Neural progenitor cell (in vitro differentiated cells): ENCODE measurements around the gene SRSF4. TPM values are rescaled to one million over a fixed set of nuclear protein-coding genes. Genes with fewer than 3 reads are reported as not detected.

Experiments
- DNase-seq: peaks from one replicate; pipeline ENCODE4 v3.0.0-alpha.2; 2016; ENCODE audit warnings: low spot score
- H2AFZ ChIP-seq: fragments of 200-600 bp; sonication (generic); replicated peaks from 2 replicates; pipeline ENCODE4 v1.6.1; 2016; ENCODE audit warnings: antibody characterized with exemption
- H3F3A ChIP-seq: fragments of 200-600 bp; sonication (generic); 2 replicates; pipeline ENCODE4 v1.6.1; 2016; ENCODE audit warnings: antibody characterized with exemption, low read depth
- H3K27ac ChIP-seq: fragments of 200-600 bp; sonication (generic); 2 replicates; pipeline ENCODE4 v1.5.1; 2016; ENCODE audit warnings: mild to moderate bottlenecking
- H3K27me3 ChIP-seq: fragments of 200-600 bp; sonication (generic); 2 replicates; pipeline ENCODE4 v1.6.1; 2016; ENCODE audit warnings: mild to moderate bottlenecking, moderate library complexity
- H3K36me3 ChIP-seq: fragments of 200-600 bp; sonication (generic); 2 replicates; pipeline ENCODE4 v1.5.1; 2016
- H3K4me1 ChIP-seq: fragments of 200-600 bp; sonication (generic); 2 replicates; pipeline ENCODE4 v1.6.1; 2016; ENCODE audit warnings: mixed run types
- H3K4me2 ChIP-seq: fragments of 200-600 bp; sonication (generic); 2 replicates; pipeline ENCODE4 v1.6.1; 2016
- H3K4me3 ChIP-seq: fragments of 200-600 bp; sonication (generic); 2 replicates; pipeline ENCODE4 v1.5.1; 2016
- H3K79me2 ChIP-seq: fragments of 200-600 bp; sonication (generic); 2 replicates; pipeline ENCODE4 v1.6.1; 2016; ENCODE audit warnings: low read depth
- H3K9ac ChIP-seq: fragments of 200-600 bp; sonication (generic); 2 replicates; pipeline ENCODE4 v1.6.1; 2016
- H3K9me3 ChIP-seq: fragments of 200-600 bp; sonication (generic); 2 replicates; pipeline ENCODE4 v1.5.1; 2016; ENCODE audit warnings: low read depth
- H4K20me1 ChIP-seq: fragments of 200-600 bp; sonication (generic); 2 replicates; pipeline ENCODE4 v1.6.1; 2016; ENCODE audit warnings: low read depth
- H3K27ac Mint-ChIP-seq: 3 replicates; pipeline ENCODE4 v1.8.0; 2021; ENCODE audit warnings: mixed read lengths
- H3K27me3 Mint-ChIP-seq: 2 replicates; pipeline ENCODE4 v1.8.0; 2022; ENCODE audit warnings: low read depth, mild to moderate bottlenecking, inconsistent platforms, moderate library complexity, mixed read lengths; ENCODE audit not compliant: insufficient read depth
- H3K36me3 Mint-ChIP-seq: 3 replicates; pipeline ENCODE4 v1.8.0; 2021; ENCODE audit warnings: mixed read lengths
- H3K4me1 Mint-ChIP-seq: 3 replicates; pipeline ENCODE4 v1.8.0; 2021; ENCODE audit warnings: mixed read lengths
- H3K4me3 Mint-ChIP-seq: 3 replicates; pipeline ENCODE4 v1.8.0; 2021; ENCODE audit warnings: mild to moderate bottlenecking, moderate library complexity, mixed read lengths
- H3K9me3 Mint-ChIP-seq: 3 replicates; pipeline ENCODE4 v1.8.0; 2020; ENCODE audit warnings: mixed read lengths
- EZH2 ChIP-seq: fragments of 200-600 bp; sonication (generic); IDR thresholded peaks from 2 replicates; pipeline ENCODE4 v1.6.1; 2017; ENCODE audit warnings: antibody characterized with exemption, mild to moderate bottlenecking, moderate library complexity
- EZH2phosphoT487 ChIP-seq: fragments of 200-600 bp; sonication (generic); IDR thresholded peaks from 2 replicates; pipeline ENCODE4 v1.6.1; 2017; ENCODE audit warnings: antibody characterized with exemption
- total RNA-seq: library from RNA; depleted of rRNA; stranded (reverse); fragments of >200 nt; gene quantifications from 2 replicates; pipeline ENCODE4 v1.2.3, GENCODE V29; 2015; ENCODE audit warnings: low replicate concordance
- TF ChIP-seq, protein P1 (sequence below): fragments of 200-600 bp; sonication (generic); IDR thresholded peaks from 2 replicates; pipeline ENCODE4 v1.5.1; 2017; ENCODE audit warnings: antibody characterized with exemption, mild to moderate bottlenecking

SRSF4 gene
- total RNA-seq, 1 donor from 2014 or later, result 73.2 TPM

DNA sequence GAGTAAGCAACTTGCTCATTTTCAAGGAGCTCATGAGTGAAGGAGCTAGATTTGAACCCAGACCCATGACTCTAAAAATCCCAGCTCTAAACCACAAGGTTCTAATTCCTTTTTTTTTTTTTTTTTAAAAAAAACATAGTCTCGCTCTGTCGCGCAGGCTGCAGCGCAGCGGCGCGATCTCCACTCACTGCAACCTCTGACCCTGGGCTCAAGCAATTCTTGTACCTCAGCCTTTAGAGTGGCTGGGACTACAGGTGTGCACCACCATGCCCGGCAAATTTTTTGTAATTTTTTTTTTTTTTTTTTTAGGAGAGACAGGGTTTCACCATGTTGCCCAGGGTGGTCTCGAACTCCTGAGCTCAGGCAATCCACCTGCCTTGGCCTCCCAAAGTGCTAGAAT lies 13.8 kb downstream of the SRSF4 start:
- peaks cover 41% of the 10 kb centered on the region for H3K4me1 ChIP-seq
- Mint-ChIP-seq H3K9me3 (no peaks in the 10 kb centered on the region), H3K27me3 (no peaks in the 10 kb centered on the region), H3K27ac (no peak overlapping the region), H3K4me3 (no peak overlapping the region), H3K36me3 (peaks cover 35% of the 10 kb centered on the region), H3K4me1 (peaks cover 49% of the 10 kb centered on the region)
- H3K79me2 ChIP-seq, result peaks cover 100% of the 10 kb centered on the region
- no peak overlapping the region for H2AFZ ChIP-seq
- peaks cover 100% of the 10 kb centered on the region for H4K20me1 ChIP-seq
- no peak overlapping the region for H3K9ac ChIP-seq
- H3K4me3 ChIP-seq, result no peak overlapping the region
- H3K27ac ChIP-seq, result no peak overlapping the region
- no peak overlapping the region for H3K4me2 ChIP-seq
- H3K36me3 ChIP-seq, result peaks cover 6% of the 10 kb centered on the region
- peaks cover 69% of the 10 kb centered on the region for H3F3A ChIP-seq
- TF ChIP-seq, protein P1, sequence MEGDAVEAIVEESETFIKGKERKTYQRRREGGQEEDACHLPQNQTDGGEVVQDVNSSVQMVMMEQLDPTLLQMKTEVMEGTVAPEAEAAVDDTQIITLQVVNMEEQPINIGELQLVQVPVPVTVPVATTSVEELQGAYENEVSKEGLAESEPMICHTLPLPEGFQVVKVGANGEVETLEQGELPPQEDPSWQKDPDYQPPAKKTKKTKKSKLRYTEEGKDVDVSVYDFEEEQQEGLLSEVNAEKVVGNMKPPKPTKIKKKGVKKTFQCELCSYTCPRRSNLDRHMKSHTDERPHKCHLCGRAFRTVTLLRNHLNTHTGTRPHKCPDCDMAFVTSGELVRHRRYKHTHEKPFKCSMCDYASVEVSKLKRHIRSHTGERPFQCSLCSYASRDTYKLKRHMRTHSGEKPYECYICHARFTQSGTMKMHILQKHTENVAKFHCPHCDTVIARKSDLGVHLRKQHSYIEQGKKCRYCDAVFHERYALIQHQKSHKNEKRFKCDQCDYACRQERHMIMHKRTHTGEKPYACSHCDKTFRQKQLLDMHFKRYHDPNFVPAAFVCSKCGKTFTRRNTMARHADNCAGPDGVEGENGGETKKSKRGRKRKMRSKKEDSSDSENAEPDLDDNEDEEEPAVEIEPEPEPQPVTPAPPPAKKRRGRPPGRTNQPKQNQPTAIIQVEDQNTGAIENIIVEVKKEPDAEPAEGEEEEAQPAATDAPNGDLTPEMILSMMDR, result no peak
- TF ChIP-seq EZH2 (no peak), EZH2phosphoT487 (no peak)
- H3K27me3 ChIP-seq, result no peaks in the 10 kb centered on the region
- no peaks in the 10 kb centered on the region for H3K9me3 ChIP-seq
- no peak for DNase-seq

DNA sequence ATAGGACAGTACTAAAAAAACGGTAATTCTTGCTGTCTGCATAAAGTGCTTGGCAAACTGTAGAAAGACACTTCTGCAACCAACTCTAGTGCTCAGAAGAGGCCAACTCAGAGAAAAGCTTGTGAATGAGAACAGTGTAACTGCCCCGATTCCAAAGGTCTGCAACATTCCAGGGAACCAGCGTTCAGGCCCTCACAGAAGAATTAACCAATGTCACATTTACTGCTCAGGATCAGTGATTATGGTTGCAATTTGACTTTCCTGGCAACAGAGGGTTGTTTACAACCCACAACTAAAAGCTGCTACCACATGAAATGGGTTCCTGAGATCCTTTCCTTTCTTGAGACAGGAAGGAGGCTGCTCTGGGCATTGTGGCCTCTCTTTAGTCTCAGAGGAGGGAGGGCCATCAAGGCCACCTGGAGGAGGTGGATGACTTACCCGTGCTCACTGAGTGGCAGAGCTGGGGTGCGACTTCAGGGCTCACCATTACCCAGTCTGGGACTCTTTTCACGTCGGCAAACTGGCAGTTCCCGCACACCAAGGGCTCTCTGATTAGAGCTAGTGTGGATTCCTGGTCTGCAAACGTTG lies 15.3 kb downstream of the SRSF4 start:
- Histone ChIP-seq H3K9ac (no peak overlapping the region), H3K36me3 (peaks cover 7% of the 10 kb centered on the region), H3K4me1 (peaks cover 35% of the 10 kb centered on the region), H3F3A (peaks cover 58% of the 10 kb centered on the region), H3K27me3 (no peaks in the 10 kb centered on the region), H2AFZ (no peak overlapping the region), H3K9me3 (no peaks in the 10 kb centered on the region), H4K20me1 (peaks cover 100% of the 10 kb centered on the region), H3K27ac (peak overlapping the region; percentile 34), H3K79me2 (peaks cover 100% of the 10 kb centered on the region), H3K4me3 (no peak overlapping the region), H3K4me2 (no peak overlapping the region)
- no peaks in the 10 kb centered on the region for H3K27me3 Mint-ChIP-seq
- H3K27ac Mint-ChIP-seq, result no peak overlapping the region
- TF ChIP-seq EZH2phosphoT487, result no peak
- TF ChIP-seq, protein P1, result no peak
- TF ChIP-seq EZH2, result no peak
- DNase-seq, result no peak
- peaks cover 57% of the 10 kb centered on the region for H3K4me1 Mint-ChIP-seq
- no peaks in the 10 kb centered on the region for H3K9me3 Mint-ChIP-seq
- H3K36me3 Mint-ChIP-seq, result peaks cover 29% of the 10 kb centered on the region
- no peak overlapping the region for H3K4me3 Mint-ChIP-seq

DNA sequence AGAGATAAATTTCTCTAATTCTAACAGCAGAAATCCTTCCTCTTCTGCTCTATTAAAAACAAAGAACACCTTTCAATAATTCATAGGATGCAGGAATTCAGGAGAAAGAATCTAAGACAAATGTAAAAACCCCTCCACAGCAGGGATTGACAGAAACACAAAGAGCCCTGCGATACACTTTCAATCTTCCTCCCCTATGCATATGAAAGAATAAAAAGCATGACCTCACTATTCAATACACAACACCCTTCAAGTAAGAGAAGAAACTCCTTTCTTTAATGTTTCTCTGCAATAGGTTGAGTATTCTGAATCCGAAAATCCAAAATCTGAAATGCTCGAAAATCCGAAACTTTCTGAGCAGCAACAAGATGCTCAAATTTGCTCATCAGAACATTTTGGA lies 17.1 kb downstream of the SRSF4 start:
- H3K4me3 Mint-ChIP-seq, result peak overlapping the region; percentile 13
- Histone ChIP-seq H2AFZ (no peak overlapping the region), H3K4me1 (peaks cover 33% of the 10 kb centered on the region), H3K4me3 (no peak overlapping the region), H4K20me1 (peaks cover 98% of the 10 kb centered on the region), H3K36me3 (peaks cover 22% of the 10 kb centered on the region), H3K79me2 (peaks cover 100% of the 10 kb centered on the region), H3K27ac (peak overlapping the region; percentile 72), H3F3A (peaks cover 55% of the 10 kb centered on the region), H3K4me2 (peak overlapping the region; percentile 27), H3K27me3 (no peaks in the 10 kb centered on the region), H3K9ac (no peak overlapping the region), H3K9me3 (no peaks in the 10 kb centered on the region)
- H3K27me3 Mint-ChIP-seq, result no peaks in the 10 kb centered on the region
- H3K4me1 Mint-ChIP-seq, result peaks cover 53% of the 10 kb centered on the region
- peaks cover 27% of the 10 kb centered on the region for H3K36me3 Mint-ChIP-seq
- DNase-seq, result no peak
- TF ChIP-seq, protein P1, result no peak
- TF ChIP-seq EZH2phosphoT487 (no peak), EZH2 (no peak)
- peak overlapping the region; percentile 70 for H3K27ac Mint-ChIP-seq
- H3K9me3 Mint-ChIP-seq, result no peaks in the 10 kb centered on the region
